Fibroblast of pulmonary artery (primary cell): ENCODE data around the gene CATSPERD.
"Not testable (repeated sequence)": the region's sequence is repeated elsewhere in the genome, so short reads cannot be mapped to it uniquely, and the experiment has no call there.

ENCODE experiments used
- DNase-seq: peaks from one replicate; pipeline ENCODE4 v3.0.0-alpha.2; 2010; ENCODE audit warnings: low read depth
- H3K4me3 ChIP-seq: replicated peaks from 2 replicates; pipeline ENCODE4 v1.5.1; 2011; ENCODE audit warnings: low read depth, mild to moderate bottlenecking, control low read depth, low read length, moderate library complexity
- TF ChIP-seq, protein P1 (sequence below): IDR thresholded peaks from 2 replicates; pipeline ENCODE4 v1.5.1; 2011; ENCODE audit warnings: mild to moderate bottlenecking, control low read depth, low read length, inconsistent platforms; ENCODE audit errors: missing control alignments

Gene CATSPERD

DNA sequence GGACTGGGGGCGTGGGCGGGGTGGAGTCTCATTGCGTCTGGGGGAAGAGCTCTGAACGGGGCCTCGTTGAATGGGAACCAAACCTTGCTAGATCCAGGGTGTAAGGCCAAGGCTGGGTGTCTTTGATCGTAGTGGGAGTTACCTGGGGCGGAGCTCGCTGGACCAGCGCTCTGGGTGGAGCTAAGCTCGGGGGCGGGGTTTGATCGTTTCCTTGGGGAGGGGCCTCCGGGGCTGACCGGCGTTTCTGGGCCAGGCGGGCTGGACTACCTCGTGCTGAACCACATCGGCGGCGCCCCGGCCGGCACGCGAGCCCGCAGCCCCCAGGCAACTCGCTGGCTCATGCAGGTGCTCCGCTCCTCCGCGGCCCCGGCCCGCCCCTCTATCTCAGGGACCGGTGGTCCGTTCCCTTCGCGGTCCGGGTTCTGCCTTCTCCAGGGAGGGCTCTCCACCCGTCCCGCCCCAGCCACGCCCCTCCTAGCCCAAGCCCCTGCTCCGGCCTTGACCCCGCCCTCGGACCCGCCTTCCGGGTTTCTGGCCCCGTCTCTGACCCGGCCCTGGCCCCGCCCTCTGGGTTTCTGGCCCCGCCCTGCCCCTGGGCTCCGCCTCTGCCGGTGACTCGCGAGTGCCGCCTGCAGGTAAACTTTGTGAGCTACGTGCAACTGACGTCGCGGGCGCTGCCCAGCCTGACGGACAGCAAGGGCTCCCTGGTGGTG, 33.6 kb upstream of the CATSPERD start:
- DNase-seq = peak; percentile 93
- peak overlapping the region; percentile 55 for H3K4me3 ChIP-seq

DNA sequence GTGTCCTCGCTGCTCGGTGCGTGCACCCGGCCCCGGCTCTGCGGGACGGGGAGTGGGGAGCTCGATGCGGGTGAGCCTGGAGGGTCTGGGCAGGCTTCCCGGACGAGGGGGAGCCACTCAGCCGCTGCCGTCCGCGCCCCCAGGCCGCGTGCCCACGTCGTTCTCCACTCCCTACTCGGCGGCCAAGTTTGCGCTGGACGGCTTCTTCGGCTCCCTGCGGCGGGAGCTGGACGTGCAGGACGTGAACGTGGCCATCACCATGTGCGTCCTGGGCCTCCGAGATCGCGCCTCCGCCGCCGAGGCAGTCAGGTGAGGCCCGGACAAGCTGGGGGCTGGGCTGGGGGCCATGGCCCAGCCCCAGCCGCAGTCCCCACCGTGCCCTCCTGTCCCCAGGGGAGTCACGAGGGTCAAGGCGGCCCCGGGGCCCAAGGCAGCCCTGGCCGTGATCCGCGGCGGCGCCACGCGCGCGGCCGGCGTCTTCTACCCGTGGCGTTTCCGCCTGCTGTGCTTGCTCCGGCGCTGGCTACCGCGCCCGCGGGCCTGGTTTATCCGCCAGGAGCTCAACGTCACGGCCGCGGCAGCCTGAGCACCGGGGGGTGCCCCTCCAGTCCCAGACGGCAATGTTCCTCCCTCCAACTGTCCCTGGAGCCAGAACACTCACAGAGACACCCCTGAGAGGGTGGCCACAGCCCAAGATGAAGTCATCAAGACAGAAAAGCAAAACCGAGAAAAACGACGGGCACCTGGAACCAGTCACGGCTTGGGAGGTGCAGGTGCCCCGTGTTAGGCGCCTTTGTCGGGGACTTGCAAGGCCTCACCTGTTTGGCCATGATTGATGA, 32.9 kb upstream of the CATSPERD start:
- H3K4me3 ChIP-seq = peak overlapping the region; percentile 55
- DNase-seq = no peak
- TF ChIP-seq, protein P1, sequence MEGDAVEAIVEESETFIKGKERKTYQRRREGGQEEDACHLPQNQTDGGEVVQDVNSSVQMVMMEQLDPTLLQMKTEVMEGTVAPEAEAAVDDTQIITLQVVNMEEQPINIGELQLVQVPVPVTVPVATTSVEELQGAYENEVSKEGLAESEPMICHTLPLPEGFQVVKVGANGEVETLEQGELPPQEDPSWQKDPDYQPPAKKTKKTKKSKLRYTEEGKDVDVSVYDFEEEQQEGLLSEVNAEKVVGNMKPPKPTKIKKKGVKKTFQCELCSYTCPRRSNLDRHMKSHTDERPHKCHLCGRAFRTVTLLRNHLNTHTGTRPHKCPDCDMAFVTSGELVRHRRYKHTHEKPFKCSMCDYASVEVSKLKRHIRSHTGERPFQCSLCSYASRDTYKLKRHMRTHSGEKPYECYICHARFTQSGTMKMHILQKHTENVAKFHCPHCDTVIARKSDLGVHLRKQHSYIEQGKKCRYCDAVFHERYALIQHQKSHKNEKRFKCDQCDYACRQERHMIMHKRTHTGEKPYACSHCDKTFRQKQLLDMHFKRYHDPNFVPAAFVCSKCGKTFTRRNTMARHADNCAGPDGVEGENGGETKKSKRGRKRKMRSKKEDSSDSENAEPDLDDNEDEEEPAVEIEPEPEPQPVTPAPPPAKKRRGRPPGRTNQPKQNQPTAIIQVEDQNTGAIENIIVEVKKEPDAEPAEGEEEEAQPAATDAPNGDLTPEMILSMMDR = no peak

More for the DNA sequence above, 33.6 kb upstream of the CATSPERD start:
- TF ChIP-seq, protein P1 = peak; percentile 68

DNA sequence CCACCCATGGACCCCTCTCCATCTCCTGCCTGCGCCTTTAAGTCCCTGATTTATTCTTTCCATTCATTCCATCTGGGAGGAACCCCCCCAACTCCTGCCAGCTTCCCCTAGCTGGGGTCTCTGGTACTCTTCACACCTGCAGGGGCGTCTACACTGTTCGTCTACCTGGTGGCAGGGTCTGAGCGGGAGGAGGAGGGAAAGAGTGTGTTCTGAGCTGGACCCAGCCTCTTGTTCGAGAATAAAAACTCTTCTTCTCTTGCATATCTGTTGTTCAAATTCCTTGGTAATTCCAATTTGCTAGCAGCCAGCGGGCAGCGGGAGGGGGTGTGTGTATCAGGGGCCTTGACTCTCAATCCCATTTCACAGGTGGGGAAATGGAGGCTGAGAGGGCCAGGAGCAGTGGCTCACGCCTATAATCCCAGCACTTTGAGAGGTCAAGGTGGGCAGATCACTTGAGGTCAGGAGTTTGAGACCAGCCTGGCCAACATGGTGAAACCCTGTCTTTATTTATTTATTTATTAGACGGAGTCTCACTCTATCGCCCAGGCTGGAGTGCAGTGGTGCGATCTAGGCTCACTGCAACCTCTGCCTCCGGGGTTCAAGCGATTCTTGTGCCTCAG, 32.1 kb upstream of the CATSPERD start:
- not testable (repeated sequence) for H3K4me3 ChIP-seq, DNase-seq

DNA sequence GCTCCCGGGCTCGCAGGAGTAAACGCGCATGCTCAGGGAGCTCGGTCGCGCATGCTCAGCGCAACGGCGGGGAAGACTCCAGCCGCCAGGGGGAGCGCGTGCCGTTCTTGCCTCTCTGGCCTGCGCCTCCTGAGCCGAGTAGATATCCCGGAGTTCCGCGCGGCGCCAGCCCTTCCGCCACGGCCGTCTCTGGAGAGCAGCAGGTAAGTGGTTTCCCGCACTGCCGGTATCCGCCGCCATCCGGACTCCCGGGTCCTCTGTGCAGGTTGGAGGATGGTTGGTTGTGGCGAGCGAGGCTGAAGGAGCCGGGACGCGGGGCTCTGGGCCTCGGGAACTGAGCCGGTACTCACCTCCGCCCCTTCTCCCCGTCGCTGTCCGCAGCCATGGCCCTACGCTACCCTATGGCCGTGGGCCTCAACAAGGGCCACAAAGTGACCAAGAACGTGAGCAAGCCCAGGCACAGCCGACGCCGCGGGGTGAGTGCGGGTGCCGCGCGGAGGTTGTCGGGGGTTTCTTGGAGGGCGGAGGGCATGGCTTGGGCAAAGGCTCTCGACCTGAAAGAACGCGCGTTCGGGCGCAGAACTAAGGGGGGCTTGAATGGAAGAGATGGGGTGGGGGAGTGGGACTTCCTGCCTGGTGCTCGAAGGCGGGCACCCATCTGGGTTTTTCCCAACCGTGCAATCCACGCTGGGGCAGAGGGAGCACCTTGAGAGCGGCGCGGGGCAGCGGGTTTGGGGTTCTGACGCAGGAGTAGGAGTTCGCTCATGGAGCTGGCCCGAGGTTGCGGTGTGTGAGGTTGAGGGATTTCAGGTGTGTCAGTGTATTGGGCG, 30.1 kb upstream of the CATSPERD start, which contains the start of gene RPL36:
TSS of gene RPL36 (plus strand) at position 171 of the 830 bp plus-strand sequence. CDS start at position 384, 213 bp downstream.
- H3K4me3 ChIP-seq = peak within 1 kb of the TSS; percentile 97
- DNase-seq = peak; percentile 98
- TF ChIP-seq, protein P1 = peak; percentile 90

DNA sequence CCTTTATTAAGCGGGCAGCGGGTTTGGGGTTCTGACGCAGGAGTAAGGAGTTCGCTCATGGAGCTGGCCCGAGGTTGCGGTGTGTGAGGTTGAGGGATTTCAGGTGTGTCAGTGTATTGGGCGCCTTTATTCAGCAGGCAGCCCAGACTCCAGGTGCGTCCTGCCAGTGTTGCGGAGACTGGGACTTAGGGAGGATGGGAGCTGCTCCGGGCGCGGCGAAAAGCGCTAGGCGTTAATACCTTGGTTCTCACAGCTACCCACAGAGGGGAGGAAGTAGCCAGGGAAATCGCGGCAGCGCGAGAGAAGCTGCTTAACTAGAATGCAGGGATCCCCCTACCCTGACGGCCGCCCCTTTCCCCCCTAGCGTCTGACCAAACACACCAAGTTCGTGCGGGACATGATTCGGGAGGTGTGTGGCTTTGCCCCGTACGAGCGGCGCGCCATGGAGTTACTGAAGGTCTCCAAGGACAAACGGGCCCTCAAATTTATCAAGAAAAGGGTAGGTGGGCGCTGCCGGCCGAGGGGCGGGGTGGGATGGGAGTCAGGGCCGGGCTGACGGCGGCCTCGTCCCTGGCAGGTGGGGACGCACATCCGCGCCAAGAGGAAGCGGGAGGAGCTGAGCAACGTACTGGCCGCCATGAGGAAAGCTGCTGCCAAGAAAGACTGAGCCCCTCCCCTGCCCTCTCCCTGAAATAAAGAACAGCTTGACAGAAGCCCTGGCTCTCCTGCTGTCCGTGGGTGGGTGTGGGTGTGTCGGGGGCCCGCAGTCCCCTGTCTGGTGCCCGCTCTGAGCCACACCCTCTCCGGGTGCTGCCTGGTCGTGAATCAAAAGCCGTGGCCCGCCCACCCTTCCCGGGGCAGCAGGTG, 29.2 kb upstream of the CATSPERD start:
- peak overlapping the region; percentile 97 for H3K4me3 ChIP-seq
- TF ChIP-seq, protein P1 = no peak
- DNase-seq = peak; percentile 73

DNA sequence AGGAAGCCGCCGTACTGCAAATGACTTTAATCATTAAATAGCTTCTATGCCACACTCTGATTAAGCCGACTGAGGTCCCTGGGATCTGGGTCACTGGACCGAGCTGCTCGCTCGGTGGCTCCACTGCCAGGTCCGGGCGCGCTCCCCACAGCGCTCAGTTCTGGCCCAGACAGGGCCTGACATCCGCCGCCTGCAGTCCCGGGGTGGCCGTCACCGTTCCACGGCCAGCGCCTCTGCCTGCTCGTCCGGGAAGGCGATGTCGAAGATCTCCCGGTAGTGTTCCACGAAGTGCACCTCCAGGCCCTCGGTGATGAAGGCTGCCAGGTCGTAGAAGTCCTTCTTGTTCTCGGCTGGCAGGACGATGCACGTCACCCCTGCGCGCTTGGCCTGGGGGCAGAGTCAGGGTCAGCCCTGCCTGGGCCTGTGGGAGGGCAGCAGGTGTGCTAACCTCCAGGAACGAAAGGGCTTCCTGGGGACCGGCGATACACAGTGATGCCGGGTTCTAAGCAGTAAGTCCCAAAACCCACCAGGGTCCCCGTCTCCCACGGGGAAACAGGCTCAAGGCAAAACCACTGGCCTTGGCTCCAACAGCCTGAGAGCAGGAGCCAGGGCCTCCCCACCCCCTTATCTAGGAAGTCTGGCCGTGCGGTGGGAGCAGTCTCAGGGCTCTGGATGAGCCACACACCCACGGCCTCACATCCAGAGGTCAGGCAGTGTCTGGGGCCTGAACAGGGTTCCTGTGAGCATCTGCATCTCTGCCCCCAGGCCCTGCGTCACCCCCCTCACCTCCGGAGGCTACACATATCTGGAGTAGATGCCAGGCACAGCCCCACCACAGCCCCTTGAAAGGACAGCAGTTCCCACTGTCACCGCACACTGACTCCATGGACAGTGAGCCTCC, 28.4 kb upstream of the CATSPERD start:
- DNase-seq = no peak
- H3K4me3 ChIP-seq = peak overlapping the region; percentile 97
- TF ChIP-seq, protein P1 = no peak
